Nucleus accumbens (tissue), 56 donors: ENCODE results near the gene PTPRN2.
"Not testable (repeated sequence)": the region's sequence is repeated elsewhere in the genome, so short reads cannot be mapped to it uniquely, and the experiment has no call there.

Experiments
- DNase-seq, 56 donors: peaks; one replicate each; lab custom pipeline; 2025; lab: John Stamatoyannopoulos, UW

The PTPRN2 gene

DNA sequence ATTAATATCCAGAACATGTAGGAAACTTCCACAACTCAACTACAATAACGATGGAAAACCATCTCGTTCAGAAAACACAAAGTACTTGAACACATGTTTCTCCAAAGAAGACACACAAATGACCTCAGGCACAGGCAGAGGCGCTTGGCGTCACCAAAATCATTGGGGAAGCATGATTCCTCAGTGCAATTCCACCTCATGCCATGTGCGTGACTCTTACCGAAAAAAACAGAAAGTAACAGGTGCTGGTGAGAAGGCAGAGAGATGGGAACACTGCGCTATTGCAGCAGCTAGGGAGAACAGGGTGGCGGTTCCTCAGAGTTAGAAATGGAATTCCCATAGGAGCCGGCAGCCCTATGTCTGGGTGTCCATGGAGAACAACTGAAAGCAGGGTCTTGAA is 860.9 kb downstream of the PTPRN2 start:
- no peak for DNase-seq

DNA sequence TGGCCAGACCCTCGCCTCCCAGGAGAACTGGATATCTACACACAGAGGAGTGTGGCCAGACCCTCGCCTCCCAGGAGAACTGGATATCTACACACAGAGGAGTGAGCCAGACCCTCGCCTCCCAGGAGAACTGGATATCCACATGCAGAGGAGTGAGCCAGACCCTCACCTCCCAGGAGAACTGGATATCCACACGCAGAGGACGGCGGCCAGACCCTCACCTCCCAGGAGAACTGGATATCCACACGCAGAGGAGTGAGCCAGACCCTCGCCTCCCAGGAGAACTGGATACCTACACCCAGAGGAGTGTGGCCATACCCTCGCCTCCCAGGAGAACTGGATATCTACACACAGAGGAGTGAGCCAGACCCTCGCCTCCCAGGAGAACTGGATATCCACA is 862.3 kb downstream of the PTPRN2 start:
- not testable (repeated sequence) for DNase-seq

DNA sequence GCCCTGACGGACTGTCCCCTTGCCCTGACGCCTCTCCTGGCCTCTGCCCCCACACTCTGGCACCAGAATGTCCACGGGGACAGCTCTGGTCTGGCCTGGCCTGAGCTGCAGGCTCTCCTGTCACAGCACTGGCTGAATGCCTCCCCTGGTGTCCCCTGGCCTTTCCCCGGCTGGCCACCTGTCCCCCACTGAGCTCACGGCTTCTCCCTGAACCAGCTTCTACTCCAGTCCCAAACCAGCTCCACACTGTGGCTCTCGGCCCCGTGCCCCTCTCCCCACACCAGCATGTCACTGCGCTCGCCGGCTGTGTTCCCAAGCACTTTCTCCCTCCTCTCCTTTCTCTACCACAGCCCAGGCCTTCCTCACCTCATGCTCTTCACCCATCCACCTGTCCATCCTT is 864.4 kb downstream of the PTPRN2 start:
- DNase-seq: no peak

DNA sequence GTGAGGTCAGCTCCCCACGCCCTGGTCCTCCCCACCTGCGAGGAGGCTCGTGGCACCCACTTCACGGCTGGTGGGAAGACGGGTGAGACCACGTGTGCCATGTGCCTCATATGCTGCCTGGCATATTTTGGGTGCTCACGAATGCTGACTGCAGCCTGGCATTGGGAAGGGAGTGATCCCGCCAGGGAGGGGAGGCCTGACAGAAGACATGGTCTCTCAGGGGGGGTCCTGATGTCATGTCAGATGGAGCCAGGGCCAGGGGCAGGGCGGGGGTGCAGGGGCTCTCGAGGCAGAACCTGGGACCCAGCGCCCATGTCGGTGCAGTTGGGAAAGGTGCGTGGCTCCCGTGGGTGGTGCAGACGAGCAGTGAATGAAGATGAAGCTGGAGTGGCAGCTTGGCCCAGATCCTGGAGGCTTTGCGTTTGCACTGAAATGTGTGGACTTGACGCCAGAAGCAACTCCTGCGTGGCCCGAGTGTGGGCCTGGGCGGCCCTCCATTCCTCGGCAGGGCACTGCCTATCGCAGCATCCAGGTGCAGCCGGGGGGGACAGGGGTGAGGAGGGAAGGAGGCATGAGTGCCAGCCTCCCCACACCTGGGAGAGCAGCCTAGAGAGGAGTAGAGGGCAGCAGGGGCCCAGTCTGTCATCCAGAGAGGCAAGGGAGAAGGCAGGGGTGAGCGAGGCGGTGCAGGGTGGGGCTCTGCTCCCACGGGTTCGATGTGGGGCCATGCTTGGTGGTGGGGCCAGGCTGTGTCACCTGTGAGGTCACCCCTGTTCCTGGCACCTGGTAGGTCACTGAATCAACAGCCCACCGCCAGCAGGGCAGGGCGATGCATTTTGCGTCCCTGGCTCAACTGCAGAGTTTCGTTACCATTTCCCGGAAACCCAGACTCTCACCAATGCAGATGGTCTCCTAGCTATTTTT is 865.2 kb downstream of the PTPRN2 start:
- DNase-seq: peak in 4 of 56 donors; percentile 5 to 34 (median 16)

DNA sequence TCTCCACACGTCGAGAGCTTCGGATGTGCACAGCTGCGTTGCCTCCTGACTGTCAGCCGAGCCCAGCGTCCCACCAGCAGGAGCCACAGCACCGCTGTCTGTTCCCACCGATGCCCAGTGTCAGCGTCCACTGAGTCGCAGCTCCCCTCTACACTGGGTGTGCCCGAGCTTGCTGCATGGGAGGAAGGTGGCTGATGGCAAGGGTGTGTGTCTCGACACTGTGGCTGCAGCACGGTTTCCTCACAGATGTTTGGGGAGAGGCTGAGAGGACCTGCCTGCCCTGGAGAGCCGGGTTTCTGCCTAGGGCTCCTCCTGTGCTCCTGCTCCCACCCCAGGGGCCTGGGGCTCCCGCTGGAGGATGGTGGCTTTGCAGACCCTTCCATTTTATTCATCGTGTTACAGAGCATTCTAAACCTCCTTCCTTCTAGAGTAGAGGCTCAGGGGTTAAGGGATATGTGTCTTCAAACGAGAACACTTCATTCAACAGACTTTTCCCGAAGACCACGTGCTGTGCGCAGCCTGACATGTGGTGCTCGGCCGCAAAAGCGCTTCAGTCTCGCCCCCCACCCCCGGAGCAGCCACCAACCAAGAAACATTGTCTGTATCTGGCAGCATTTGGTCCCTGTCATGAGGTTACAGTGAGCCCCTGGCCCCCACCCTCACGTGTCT is 866.0 kb downstream of the PTPRN2 start:
- no peak for DNase-seq

DNA sequence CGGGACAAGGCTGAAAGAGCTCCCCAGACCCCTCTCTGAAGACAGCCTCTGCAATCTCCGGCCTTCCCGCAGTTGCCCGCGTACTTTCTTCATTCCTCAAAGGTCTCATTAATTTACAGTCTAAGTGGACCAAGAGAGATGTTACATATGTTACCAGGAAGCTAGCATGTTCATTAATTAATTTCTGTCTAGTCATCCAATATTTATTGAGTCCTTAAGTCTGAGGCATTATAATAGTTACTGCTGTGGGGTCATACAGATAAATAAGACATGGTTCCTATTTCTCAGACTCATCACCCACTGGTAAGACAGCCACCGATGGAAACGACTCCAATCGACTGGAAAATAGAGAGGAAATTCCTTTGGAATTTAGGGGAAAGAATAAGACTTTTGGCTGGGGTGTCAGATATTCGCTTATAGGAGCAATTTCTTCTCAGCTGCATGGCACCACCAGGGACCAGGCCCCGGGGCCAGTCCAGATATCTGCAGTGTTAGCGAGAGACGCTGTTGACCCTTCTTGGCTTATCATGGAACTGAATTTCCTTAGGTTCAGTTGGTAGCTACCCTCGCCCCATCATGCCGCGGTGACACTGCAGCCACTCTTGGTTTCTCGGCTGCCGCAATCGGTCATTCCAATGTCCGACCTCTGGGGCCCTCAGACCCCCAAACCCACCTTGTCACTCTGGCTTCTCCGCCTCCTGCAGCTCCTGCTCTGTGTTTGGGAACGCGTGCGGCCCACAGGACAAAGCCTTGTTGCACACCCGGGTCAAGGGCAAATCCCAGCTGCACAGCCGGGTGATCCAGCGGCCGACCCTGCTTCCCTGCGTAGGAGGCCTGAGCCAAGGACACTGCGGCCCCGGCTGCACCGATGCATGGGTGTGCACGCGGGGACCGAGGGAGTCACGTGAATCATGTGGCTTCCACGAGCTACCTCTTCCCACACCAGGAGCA is 867.6 kb downstream of the PTPRN2 start:
- no peak for DNase-seq

DNA sequence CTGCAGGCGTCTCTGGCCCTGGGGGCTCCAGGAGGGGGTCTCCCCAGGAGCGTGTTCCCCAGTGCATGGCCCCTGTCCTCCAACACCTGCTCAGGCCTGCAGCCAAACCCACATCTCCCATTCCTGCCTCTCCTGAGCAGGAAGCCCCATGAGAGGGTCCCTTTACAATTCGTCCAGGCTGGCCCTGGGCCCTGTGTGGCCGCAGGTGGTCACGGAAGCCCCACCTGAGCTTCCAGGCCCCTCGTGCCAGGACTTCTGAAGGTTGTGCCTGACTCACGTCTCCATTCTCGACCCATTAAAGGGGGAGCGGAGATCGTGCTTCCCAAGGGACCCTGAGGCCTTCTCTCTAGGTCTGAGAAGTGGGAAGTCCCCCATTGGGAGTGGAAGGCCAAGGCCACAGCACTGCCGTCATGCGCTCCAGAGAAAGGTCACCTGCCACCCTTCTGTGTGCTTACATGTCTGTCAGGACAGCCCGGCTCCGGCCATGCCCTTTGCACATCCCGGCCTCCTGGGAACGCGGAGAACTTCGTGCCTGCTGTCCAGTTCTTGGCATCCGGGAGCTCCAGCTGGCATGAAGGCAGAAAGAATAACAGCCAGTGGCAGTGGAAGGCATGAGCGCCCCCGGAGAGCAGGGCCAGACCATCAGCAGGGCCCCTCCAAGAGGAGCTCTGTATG is 868.5 kb downstream of the PTPRN2 start:
- DNase-seq: no peak

DNA sequence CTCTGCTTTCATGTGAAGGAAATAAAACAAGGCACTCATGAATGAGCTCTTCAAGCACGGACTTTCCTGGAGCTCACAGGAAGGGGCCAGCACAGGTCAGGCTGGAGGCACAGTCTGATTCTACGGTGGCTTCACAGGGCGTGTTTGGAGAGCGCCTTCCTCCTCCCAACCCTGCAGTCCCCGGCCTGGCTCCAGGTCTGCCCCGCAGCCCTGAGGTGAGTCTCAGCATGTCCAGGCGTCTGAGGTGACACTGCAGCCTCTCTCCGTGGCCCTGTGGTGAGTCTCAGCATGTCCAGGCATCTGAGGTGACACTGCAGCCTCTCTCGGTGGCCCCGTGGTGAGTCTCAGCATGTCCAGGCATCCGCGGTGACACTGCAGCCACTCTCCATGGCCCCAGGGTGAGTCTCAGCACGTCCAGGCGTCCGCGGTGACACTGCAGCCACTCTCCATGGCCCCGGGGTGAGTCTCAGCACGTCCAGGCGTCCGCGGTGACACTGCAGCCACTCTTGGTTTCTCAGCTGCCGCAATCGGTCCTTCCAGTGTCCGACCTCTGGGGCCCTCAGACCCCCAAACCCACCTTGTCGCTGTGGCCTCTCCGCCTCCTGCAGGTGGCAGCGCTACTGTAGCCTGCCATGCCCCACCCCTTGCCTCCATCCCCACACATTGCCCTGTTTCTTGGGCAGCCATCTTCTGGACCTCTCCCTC is 869.2 kb downstream of the PTPRN2 start:
- DNase-seq: no peak

DNA sequence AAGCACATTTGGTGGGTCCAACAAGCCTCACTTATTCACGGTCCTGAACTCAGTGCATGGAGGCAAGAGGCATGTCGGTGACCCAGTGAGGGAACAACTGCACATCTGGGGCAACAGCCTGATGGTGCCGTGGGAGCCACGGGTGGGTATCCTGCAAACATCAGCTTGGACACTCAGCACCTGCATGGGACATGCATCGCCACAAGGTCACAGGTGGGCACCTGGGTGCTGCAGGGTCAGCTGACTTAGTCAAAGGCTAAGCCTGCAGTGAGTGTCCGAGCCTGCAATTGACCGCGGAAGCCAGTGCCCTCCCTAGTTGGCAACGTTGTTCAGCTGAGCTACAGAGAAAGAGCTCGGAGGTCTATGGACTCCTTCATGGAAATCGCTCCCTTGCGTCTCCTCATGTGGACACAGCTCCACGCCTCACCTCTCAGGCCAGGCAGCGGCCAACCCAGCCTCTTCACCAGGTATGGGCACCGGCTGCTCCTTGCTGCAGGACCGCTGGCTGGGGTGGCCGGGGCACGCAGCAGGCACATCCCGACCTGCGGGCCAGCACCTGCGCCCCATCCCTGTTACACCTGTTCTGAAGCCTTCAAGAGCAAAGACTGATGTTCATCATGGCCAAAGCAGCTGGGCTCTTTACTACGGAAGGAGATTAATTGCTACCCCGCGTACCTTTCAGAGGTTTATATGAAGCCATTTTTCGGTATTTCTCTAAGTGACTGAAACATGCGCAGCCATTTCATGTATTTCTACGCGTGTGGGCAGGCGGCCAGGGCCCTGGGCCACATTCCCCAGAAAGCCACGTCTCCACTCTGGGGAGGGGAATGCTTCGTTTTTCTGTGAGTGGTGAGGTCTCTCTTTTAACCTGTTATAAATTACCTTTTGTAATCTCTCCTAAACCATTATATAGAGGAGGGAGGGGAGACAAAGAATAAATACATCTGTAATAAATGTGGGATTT is 870.1 kb downstream of the PTPRN2 start:
- no peak for DNase-seq

DNA sequence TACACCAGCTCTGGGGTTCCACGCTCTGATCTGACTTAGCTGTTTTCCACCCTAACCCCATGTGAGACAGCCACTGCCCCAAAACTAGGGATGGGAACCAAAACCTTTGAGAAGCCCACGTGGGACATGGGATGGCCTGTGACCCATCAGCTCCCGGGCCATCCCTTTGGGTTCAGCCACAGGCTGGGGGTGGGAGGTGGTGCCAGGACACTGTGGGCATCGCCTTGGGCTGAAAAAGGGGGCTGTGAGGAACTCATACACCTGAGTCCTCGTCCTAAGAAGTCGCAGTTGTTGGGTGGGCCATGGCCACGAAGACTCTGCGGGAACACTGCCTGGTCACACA is 871.7 kb downstream of the PTPRN2 start:
- no peak for DNase-seq

DNA sequence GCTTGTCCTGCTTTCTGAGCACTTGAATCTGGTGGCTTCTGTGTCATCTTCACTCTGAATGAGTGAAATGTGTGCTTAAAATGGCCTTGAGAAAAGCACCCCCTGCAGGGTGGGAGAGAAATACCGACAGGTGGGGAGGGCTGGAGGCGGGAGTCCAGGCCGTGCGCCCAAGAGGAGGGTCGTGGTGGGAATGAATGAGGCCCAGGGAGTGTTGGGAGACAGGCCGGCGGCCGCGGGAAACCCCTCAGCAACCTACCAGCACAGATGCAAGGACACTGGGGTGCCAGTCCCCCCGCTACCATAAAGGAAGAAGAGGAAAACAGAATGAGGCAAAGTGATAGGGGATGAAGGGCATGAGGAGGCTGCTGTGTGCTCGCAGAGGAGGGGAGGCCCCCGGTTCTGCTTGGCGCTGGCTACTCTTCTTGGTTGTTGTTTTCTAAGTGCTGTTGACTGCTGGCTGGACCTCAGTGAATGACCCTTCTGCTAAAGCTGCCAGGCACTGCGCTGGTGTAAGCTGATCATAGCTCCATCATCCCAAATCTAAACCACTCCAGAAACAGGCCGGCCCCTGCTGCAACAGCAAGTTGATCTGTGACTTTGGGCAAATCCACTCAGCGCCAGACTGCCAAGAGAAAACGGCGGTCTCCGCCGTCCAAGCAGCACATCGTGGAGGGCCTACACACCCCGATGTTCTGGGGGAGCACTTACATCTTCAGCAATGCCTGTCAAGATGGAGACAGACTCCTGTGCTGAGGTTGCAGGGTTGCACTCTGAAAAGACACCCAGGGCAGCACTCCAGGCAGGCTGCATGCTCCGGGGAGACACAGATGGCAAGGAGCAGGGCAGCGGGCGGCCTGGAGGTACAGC is 872.3 kb downstream of the PTPRN2 start:
- DNase-seq: no peak

DNA sequence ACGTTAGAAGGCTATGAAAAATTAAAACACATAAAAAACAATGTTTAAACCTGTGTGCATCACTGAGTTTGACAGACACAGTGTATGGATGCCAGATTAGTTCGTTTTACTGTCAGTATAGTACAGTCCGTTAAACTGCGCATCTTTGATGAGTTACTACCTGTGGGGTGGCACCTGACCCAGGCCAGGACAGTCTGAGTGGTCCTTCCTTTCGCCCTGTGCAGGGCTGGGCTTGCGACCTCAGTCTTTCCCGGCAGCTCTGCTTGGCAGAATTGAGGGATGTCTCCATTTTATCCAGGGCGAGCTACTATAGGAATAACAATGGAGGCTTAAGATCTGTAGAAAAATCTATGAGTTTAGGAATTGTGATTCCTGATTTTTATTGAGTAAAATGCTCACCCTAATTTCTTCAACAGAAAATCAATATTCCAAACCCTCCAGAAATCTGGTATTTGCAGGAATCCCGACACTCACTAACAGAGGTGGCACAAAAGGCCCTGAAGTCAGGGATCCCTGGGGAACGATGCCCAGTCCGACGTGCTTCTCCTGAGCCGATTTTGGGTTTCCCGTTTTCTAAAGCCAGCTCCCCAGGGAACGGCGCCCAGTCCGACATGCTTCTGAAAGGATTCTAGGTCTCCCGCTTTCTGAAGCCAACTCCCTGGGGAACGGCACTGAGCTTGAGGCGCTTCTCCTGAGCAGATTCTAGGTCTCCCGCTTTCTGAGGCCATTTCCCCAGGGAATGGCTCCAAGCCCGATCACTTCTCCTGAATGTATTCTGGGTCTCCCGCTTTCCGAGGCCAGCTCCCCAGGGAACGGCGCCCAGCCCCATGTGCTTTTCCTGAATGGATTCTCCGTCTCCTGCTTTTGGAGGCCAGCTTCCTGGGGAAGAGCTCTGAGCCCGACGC is 873.2 kb downstream of the PTPRN2 start:
- no peak for DNase-seq

DNA sequence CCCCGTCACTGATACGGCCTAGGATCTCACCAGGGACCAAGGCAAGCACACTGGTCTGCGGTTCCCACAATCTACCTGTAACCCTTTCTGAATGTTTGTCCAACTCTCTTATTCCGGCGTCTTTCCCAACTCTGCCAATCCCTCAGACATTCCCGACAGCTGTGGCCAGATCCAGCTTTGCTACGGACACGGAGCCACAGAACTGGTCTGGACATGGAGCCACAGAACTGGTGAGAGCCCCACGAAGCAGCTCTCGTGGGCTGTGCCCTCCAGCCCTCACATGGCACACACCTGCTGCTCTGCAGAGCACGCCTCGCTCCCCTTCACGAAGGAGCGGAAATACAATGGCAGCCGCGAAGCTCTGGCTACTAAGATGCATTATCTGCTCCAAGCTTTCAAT is 874.0 kb downstream of the PTPRN2 start:
- no peak for DNase-seq

DNA sequence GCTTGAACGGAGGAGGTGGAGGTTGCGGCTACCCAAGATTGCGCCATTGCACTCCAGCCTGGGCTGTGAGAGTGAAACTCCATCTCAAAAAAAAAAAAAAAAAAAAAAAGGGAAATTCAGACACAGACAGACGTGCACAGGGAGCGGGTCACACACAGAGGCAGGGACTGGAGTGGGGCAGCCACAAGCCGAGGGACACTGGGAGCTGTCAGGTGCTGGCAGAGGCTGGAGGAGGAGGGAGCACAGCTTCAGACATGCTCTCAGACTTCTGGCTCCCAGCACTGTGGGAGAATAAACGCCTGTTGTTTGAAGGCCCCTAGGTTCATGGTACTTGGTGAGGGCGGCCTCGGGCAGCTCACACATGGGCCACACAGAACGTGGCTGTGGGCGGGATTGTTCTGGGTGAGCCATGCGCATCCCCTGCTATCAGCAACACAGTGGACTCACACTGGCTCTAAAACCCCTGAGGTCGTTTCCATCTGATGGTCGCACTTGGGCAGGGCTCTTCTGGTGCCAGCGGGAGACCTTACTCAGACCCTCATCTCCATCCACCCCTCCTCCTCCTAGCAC is 874.9 kb downstream of the PTPRN2 start:
- DNase-seq: no peak

DNA sequence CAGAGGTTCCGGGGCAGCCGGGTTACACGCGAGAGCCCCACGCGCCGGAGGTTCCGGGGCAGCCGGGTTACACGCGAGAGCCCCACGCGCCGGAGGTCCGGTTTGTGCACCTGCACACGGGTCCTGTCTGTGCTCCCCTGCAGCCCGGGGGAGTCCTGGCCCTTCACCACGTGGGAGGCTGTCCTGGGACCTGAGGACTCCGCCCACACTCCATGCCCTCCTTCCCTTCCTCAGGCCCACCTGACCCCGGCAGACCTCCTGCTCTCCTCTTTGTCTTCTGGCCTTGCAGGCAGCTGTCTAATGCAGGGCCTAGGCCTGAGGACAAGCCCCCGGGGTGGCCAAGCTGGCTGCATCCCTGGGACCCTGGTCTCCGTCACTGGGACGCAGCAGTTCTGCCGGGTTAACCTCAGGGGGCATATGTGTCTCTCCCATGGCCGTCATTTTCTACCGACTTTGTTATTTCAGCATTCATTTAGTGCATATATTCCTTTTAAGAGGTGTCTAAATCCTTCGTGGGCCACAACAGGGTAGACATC is 876.2 kb downstream of the PTPRN2 start:
- DNase-seq: no peak

DNA sequence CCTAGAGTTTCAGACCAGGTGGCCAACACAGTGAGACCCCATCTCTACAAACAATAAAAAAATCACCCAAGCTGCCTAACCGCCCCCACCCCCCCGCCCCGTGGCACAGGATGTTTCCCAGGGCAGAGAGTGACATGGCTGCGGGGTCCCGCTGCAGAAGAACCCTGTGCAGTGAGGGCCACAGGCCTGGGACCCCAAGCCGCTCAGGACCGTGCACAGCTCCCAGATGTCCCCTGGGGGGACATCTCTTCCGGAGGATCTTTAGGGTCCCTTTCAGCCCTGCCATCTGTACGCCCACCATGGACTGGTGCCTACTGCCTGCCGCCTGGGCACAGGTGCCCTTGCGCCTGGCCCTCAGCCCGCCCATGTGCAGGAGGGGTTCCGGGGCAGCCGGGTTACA is 877.2 kb downstream of the PTPRN2 start:
- no peak for DNase-seq
